ENCODE data around the gene VSIG4.

GRCh38 chrX:66024092-66024467, 15.8 kb downstream of the VSIG4 start:
- TF ChIP-seq ZFX (IDR thresholded peaks at IDR 0.05; ENCODE audit: borderline replicate concordance) (no peak), CTCF (IDR thresholded peaks at IDR 0.05) (no peak)

Data from 22Rv1 (cell line).